GM12878 (cell line): ENCODE results near the gene ACTR1B. TPM values are rescaled to one million over a fixed set of nuclear protein-coding genes. Genes with fewer than 3 reads are reported as not detected.

ENCODE experiments used
- ATAC-seq: fragments of 200-7000 bp; cut with Tn5 transposase; 3 replicates; pipeline ENCODE4 v1.9.1; 2020; ENCODE audit warnings: mild to moderate bottlenecking, moderate library complexity
- BruUV-seq: library from RNA; stranded (reverse); fragments of 400-500 nt; replicated peaks from 2 replicates; lab custom pipeline; 2021; lab: Mats Ljungman, UMichigan
- CTCF ChIA-PET: fragments of 300-600 bp; sonication (Branson Sonifier 250); formaldehyde crosslinking; extraction: SDS; loops from one replicate; lab custom pipeline; 2021; ENCODE audit warnings: inconsistent platforms; lab: Yijun Ruan, JAX
- POLR2A ChIA-PET: fragments of 350-600 bp; formaldehyde crosslinking; extraction: SDS; loops from one replicate; lab custom pipeline; 2021; ENCODE audit warnings: inconsistent platforms; lab: Charles Lee
- RAD21 ChIA-PET: fragments of 300-600 bp; sonication (Branson Sonifier 250); formaldehyde crosslinking; loops from one replicate; lab custom pipeline; 2023; ENCODE audit warnings: antibody characterized with exemption; ENCODE audit not compliant: unreplicated experiment; lab: Charles Lee
- SMC1A ChIA-PET: fragments of 300-600 bp; sonication (Branson Sonifier 250); formaldehyde crosslinking; loops from one replicate; lab custom pipeline; 2023; ENCODE audit not compliant: unreplicated experiment, uncharacterized antibody; lab: Charles Lee
- DNase-seq: peaks from one replicate; pipeline ENCODE4 v3.0.0-alpha.2; 2011; ENCODE audit warnings: low read depth, low spot score
- FAIRE-seq: peaks from 3 replicates; lab custom pipeline; 2011; peaks lifted over from hg19 to GRCh38; lab: Jason Lieb, UNC
- H2AFZ ChIP-seq: 2 replicates; pipeline ENCODE4 v1.6.0; 2011; ENCODE audit warnings: low read depth, low read length, control low read depth; ENCODE audit not compliant: control insufficient read depth
- H3K27ac ChIP-seq: 2 replicates; pipeline ENCODE4 v1.5.1; 2011; ENCODE audit warnings: control low read depth; ENCODE audit not compliant: control insufficient read depth, insufficient read depth
- H3K27me3 ChIP-seq, 2 experiments: replicated peaks in 1 of 2; 2 replicates each; pipeline versions ENCODE4 v1.6.0 to v1.6.1; 2011; ENCODE audit warnings: low read length in 1 of 2; ENCODE audit not compliant: control insufficient read depth in 2 of 2, insufficient read depth in 2 of 2
- H3K36me3 ChIP-seq, 2 experiments: 2 replicates each; pipeline ENCODE4 v1.5.1; 2011; ENCODE audit warnings: low read length in 1 of 2; ENCODE audit not compliant: control insufficient read depth in 2 of 2, insufficient read depth in 2 of 2
- H3K4me1 ChIP-seq: 2 replicates; pipeline ENCODE4 v1.6.1; 2011; ENCODE audit warnings: mild to moderate bottlenecking, low read length, moderate library complexity, mixed read lengths; ENCODE audit not compliant: control insufficient read depth, insufficient read depth
- H3K4me2 ChIP-seq: 2 replicates; pipeline ENCODE4 v1.6.0; 2011; ENCODE audit warnings: control low read depth; ENCODE audit not compliant: control insufficient read depth, insufficient read depth
- H3K4me3 ChIP-seq: fragments of 200-600 bp; sonication (generic); 2 replicates; pipeline ENCODE4 v1.5.1; 2016
- H3K79me2 ChIP-seq: 2 replicates; pipeline ENCODE4 v1.6.0; 2011; ENCODE audit warnings: low read length; ENCODE audit not compliant: control insufficient read depth, insufficient read depth
- H3K9ac ChIP-seq: 2 replicates; pipeline ENCODE4 v1.8.0; 2011; ENCODE audit warnings: low read length, control low read depth, mixed read lengths; ENCODE audit not compliant: control insufficient read depth, insufficient read depth
- H3K9me3 ChIP-seq: replicated peaks from 3 replicates; pipeline ENCODE4 v1.5.1; 2011; ENCODE audit warnings: mild to moderate bottlenecking, low read length; ENCODE audit not compliant: control insufficient read depth, insufficient read depth
- H4K20me1 ChIP-seq: 2 replicates; pipeline ENCODE4 v1.6.0; 2011; ENCODE audit not compliant: control insufficient read depth, insufficient read depth
- CBX5 ChIP-seq: sonication (generic); IDR thresholded peaks from 2 replicates; pipeline ENCODE4 v1.6.1; 2016; ENCODE audit warnings: low read depth, moderate library complexity, mild to moderate bottlenecking, inconsistent platforms
- DPF2 ChIP-seq: fragments of 450-650 bp; IDR thresholded peaks from 2 replicates; pipeline ENCODE4 v1.6.1; 2017; ENCODE audit warnings: mild to moderate bottlenecking
- ESRRA ChIP-seq: IDR thresholded peaks from 2 replicates; pipeline ENCODE4 v1.6.1; 2012; ENCODE audit warnings: mild to moderate bottlenecking, low read length, improper control_type of control experiment
- FOXM1 ChIP-seq: IDR thresholded peaks from 2 replicates; pipeline ENCODE4 v1.6.1; 2012; ENCODE audit warnings: low read depth, mild to moderate bottlenecking, inconsistent platforms, low read length, moderate library complexity
- HDAC2 ChIP-seq: fragments of 200-600 bp; sonication (generic); IDR thresholded peaks from 2 replicates; pipeline ENCODE4 v1.6.1; 2017
- KDM1A ChIP-seq: fragments of 200-600 bp; sonication (generic); IDR thresholded peaks from 2 replicates; pipeline ENCODE4 v1.6.1; 2016; ENCODE audit warnings: borderline replicate concordance
- NFYB ChIP-seq: IDR thresholded peaks from 2 replicates; pipeline ENCODE4 v1.6.1; 2011; ENCODE audit warnings: low read depth, mild to moderate bottlenecking, low read length, improper control_type of control experiment, moderate library complexity; ENCODE audit not compliant: insufficient read depth
- NR2C1 ChIP-seq: fragments of 450-650 bp; IDR thresholded peaks from 2 replicates; pipeline ENCODE4 v1.6.1; 2017; ENCODE audit warnings: antibody characterized with exemption, mild to moderate bottlenecking, moderate library complexity
- PAX5 ChIP-seq: IDR thresholded peaks from 2 replicates; pipeline ENCODE4 v1.6.1; 2011; ENCODE audit warnings: low read depth, low read length, borderline replicate concordance
- REST ChIP-seq: IDR thresholded peaks from 2 replicates; pipeline ENCODE4 v1.6.1; 2012; ENCODE audit warnings: mild to moderate bottlenecking, low read depth, low read length
- SIX5 ChIP-seq: IDR thresholded peaks from 2 replicates; pipeline ENCODE4 v1.6.1; 2011; ENCODE audit warnings: mild to moderate bottlenecking, low read depth, low read length, moderate library complexity; ENCODE audit not compliant: severe bottlenecking
- TAF1 ChIP-seq: IDR thresholded peaks from 2 replicates; pipeline ENCODE4 v1.6.1; 2011; ENCODE audit warnings: mild to moderate bottlenecking, low read depth, low read length, borderline replicate concordance
- TARDBP ChIP-seq: IDR thresholded peaks from 2 replicates; pipeline ENCODE4 v1.6.1; 2016; ENCODE audit warnings: borderline replicate concordance
- YY1 ChIP-seq: IDR thresholded peaks from 2 replicates; pipeline ENCODE4 v1.6.1; 2011; ENCODE audit warnings: low read depth, mild to moderate bottlenecking, low read length
- ZNF384 ChIP-seq: IDR thresholded peaks from 2 replicates; pipeline ENCODE4 v1.6.1; 2012; ENCODE audit warnings: low read depth, mild to moderate bottlenecking, low read length, improper control_type of control experiment, borderline replicate concordance
- WGBS: methylation state at CpG from one replicate; pipeline ENCODE4 v1.1.6; 2016; ENCODE audit warnings: low lambda C conversion rate; ENCODE audit not compliant: insufficient replicate concordance, insufficient coverage; ENCODE audit errors: missing lambda C conversion rate; 5-methylcytosine and 5-hydroxymethylcytosine counted together
- in situ Hi-C: fragments of 300-500 bp; cut with MboI; formaldehyde crosslinking; loops from 9 replicates; pipeline ENCODE4 v1.14.3; 2018; ENCODE audit warnings: mixed read lengths
- intact Hi-C: fragments of 100-400 bp; cut with micrococcal nuclease; formaldehyde crosslinking; loops from one replicate; pipeline ENCODE4 v1.14.2; 2022; ENCODE audit not compliant: unreplicated experiment
- polyA plus RNA-seq, 11 experiments: library from polyadenylated mRNA; depleted of rRNA in 4 of 11; unstranded in 6 of 11; stranded (reverse) in 5 of 11; fragments of >200 nt; fragmentation: Nextera tagmentation in 4 of 11; fragmentation: Illumina TruSeq in 1 of 11; extraction: Ambion mirVana in 4 of 11; extraction: Trizol in 1 of 11; gene quantifications; 1 replicate in 1 of 11; 2 replicates in 10 of 11; pipeline versions ENCODE4 v1.2.1 to v1.2.3, GENCODE V29; 2011 to 2016; ENCODE audit warnings: inconsistent platforms in 2 of 11, missing spikeins in 2 of 11, low read depth in 1 of 11
- total RNA-seq, 4 experiments: library from RNA; depleted of rRNA in 3 of 4; stranded (reverse); fragments of >200 nt in 3 of 4; fragmentation: Illumina TruSeq in 1 of 4; extraction: Trizol in 1 of 4; gene quantifications; 2 replicates each; pipeline versions ENCODE4 v1.2.1 to v1.2.3, GENCODE V29; 2013 to 2021
- TF ChIP-seq, protein P1 (sequence below), 3 experiments: IDR thresholded peaks in 2 of 3; conservative IDR thresholded peaks in 1 of 3; 2 replicates each; pipeline ENCODE4 v1.5.1; 2011; ENCODE audit warnings: low read depth in 3 of 3, low read length in 3 of 3, mild to moderate bottlenecking in 3 of 3, control low read depth in 2 of 3, moderate library complexity in 2 of 3, inconsistent platforms in 1 of 3, mixed read lengths in 1 of 3; ENCODE audit not compliant: control insufficient read depth in 2 of 3, insufficient read depth in 1 of 3; ENCODE audit errors: extremely low read depth in 1 of 3
- TF ChIP-seq, protein P2 (sequence below): fragments of 450-650 bp; IDR thresholded peaks from 2 replicates; pipeline ENCODE4 v1.6.1; 2016; ENCODE audit warnings: mild to moderate bottlenecking

Gene ACTR1B
- total and polyA plus RNA-seq, 10 of the 15 experiments (the other 5 are each of a cell fraction or from before 2014, with no cell fraction given): 1.3 to 62.8 (median 44.8) TPM

DNA sequence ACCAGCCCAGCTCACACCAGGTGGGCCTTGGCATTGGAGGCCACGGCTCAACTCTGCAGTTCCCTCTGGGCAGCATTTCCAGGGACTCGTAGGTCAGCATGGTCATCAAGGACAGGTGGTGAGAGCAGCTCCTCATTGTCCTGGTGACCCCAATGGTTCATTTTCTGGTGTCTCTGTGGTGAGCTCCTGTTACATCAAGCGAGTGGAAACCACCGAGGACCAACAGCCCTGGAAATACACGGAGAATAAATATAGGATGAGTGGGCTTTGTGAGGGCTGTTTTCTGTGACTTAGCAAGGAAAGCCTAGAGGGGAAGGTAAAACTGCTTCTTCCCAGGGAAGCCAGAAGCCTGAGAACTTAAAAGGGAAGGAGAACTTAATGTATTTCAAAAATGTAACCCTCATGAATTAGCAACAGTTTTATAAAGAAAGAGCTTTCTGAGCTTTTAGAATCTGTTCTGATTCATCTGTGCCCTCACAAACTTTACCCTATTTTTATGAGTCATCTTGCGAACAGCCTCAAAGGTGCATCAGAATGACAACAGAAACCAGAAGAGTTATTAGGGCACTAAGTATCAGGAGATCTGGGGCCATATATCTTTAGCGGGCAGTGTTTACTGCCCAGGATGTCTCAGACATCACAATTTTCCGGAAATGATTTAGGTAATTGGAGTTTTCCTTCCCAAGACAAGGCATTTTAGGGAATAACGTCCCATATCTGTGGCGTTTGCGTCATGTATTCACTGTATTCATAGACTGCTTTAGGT, 24.4 kb upstream of the ACTR1B start:
- H3K79me2 ChIP-seq: no peaks in the 10 kb centered on the region
- no peak overlapping the region for H3K9ac ChIP-seq
- H3K27me3 ChIP-seq: no peaks in the 10 kb centered on the region
- H2AFZ ChIP-seq: peak overlapping the region; percentile 47
- POLR2A ChIA-PET: interaction anchor here (0.7 to 2.9 kb wide), 4 partner anchors 12 to 43 kb away, joined by 3 to 16 read pairs (median 8); partner anchors contain the start of genes ACTR1B and COX5B
- SMC1A ChIA-PET: interaction anchor here (1.0 to 2.2 kb wide), 4 partner anchors 10 to 42 kb away, joined by 3 to 8 read pairs (median 5); partner anchors contain the start of genes ACTR1B and COX5B
- 4% methylated on average over 11 of the region's 11 CpGs for WGBS
- BruUV-seq: no TSS peak
- H4K20me1 ChIP-seq: no peaks in the 10 kb centered on the region
- ATAC-seq (peak; percentile 94), FAIRE-seq (peak; percentile 61), DNase-seq (peak; percentile 30)
- in situ Hi-C loops (no loop called here), intact Hi-C loops (no loop called here)
- no peak overlapping the region for H3K27ac ChIP-seq
- no peaks in the 10 kb centered on the region for H3K9me3 ChIP-seq
- H3K4me1 ChIP-seq: peaks cover 3% of the 10 kb centered on the region; the same call in 1 of the 2 replicates
- no peak overlapping the region for H3K4me3 ChIP-seq
- no peak overlapping the region; the same call in 1 of the 2 replicates for H3K4me2 ChIP-seq
- no peaks in the 10 kb centered on the region for H3K36me3 ChIP-seq
- RAD21 ChIA-PET: interaction anchor here (0.9 to 1.3 kb wide), 3 partner anchors 11 to 98 kb away, joined by 3 to 6 read pairs (median 4); partner anchors contain the start of gene ACTR1B
- CTCF ChIA-PET: interaction anchor here (1.9 to 2.9 kb wide), 3 partner anchors 10 to 23 kb away, joined by 5 to 18 read pairs (median 13); partner anchors contain the start of gene ACTR1B
- TF ChIP-seq ZNF384 (no peak), FOXM1 (peak; percentile 30; the same call in 1 of the 2 replicates), KDM1A (no peak), TARDBP (no peak), NR2C1 (no peak), ESRRA (no peak), DPF2 (no peak), PAX5 (no peak), YY1 (no peak), TAF1 (no peak), NFYB (no peak), HDAC2 (no peak), CBX5 (no peak), REST (no peak), SIX5 (no peak)
- TF ChIP-seq, protein P1, sequence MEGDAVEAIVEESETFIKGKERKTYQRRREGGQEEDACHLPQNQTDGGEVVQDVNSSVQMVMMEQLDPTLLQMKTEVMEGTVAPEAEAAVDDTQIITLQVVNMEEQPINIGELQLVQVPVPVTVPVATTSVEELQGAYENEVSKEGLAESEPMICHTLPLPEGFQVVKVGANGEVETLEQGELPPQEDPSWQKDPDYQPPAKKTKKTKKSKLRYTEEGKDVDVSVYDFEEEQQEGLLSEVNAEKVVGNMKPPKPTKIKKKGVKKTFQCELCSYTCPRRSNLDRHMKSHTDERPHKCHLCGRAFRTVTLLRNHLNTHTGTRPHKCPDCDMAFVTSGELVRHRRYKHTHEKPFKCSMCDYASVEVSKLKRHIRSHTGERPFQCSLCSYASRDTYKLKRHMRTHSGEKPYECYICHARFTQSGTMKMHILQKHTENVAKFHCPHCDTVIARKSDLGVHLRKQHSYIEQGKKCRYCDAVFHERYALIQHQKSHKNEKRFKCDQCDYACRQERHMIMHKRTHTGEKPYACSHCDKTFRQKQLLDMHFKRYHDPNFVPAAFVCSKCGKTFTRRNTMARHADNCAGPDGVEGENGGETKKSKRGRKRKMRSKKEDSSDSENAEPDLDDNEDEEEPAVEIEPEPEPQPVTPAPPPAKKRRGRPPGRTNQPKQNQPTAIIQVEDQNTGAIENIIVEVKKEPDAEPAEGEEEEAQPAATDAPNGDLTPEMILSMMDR (IDR thresholded peaks at IDR 0.05 in 2 of 3, conservative IDR thresholded peaks at IDR 0.05 in 1 of 3; ENCODE audit: control insufficient read depth in 2 of 3, extremely low read depth in 1 of 3, insufficient read depth in 1 of 3, low read depth in 3 of 3, low read length in 3 of 3): no peak
- TF ChIP-seq, protein P2, sequence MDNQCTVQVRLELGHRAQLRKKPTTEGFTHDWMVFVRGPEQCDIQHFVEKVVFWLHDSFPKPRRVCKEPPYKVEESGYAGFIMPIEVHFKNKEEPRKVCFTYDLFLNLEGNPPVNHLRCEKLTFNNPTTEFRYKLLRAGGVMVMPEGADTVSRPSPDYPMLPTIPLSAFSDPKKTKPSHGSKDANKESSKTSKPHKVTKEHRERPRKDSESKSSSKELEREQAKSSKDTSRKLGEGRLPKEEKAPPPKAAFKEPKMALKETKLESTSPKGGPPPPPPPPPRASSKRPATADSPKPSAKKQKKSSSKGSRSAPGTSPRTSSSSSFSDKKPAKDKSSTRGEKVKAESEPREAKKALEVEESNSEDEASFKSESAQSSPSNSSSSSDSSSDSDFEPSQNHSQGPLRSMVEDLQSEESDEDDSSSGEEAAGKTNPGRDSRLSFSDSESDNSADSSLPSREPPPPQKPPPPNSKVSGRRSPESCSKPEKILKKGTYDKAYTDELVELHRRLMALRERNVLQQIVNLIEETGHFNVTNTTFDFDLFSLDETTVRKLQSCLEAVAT: no peak
